Right lobe of liver (tissue), 6 donors: ENCODE measurements around the gene PLA2G2D. TPM values are rescaled to one million over a fixed set of nuclear protein-coding genes. Genes with fewer than 3 reads are reported as not detected.

Source experiments
- ATAC-seq, 4 donors: fragments of 200-7000 bp; cut with Tn5 transposase; one replicate each; pipeline ENCODE4 v1.9.1; 2020; ENCODE audit warnings: mild to moderate bottlenecking in 4 of 4, moderate library complexity in 4 of 4
- DNase-seq, 3 donors: peaks; one replicate each; pipeline ENCODE4 v3.0.0-alpha.2; 2020
- H3K27ac ChIP-seq, 3 donors: fragments of 200-600 bp; one replicate each; pipeline ENCODE4 v1.8.0; 2022
- H3K27me3 ChIP-seq, 2 donors: fragments of 200-600 bp; one replicate each; pipeline ENCODE4 v1.8.0; 2022
- H3K36me3 ChIP-seq, 4 donors: fragments of 200-600 bp; sonication (generic) in 1 of 4; one replicate each; pipeline versions ENCODE4 v1.5.1 to v1.8.0; 2017 to 2022; ENCODE audit warnings: control low read depth in 1 of 4
- H3K4me1 ChIP-seq, 4 donors: fragments of 200-600 bp; sonication (generic) in 1 of 4; one replicate each; pipeline versions ENCODE4 v1.5.1 to v1.8.0; 2017 to 2022; ENCODE audit warnings: control low read depth in 1 of 4
- H3K4me3 ChIP-seq, 3 donors: fragments of 200-600 bp; one replicate each; pipeline ENCODE4 v1.8.0; 2022
- H3K9me3 ChIP-seq, 4 donors: fragments of 200-600 bp; sonication (generic) in 1 of 4; one replicate each; pipeline versions ENCODE4 v1.5.1 to v1.8.0; 2017 to 2022; ENCODE audit warnings: control low read depth in 1 of 4
- CTCF ChIP-seq, 4 donors: fragments of 200-600 bp in 3 of 4; fragments of 450-650 bp in 1 of 4; IDR thresholded peaks; one replicate each; pipeline versions ENCODE4 v1.5.1 to v1.8.0; 2016 to 2022; ENCODE audit warnings: antibody characterized with exemption in 4 of 4, mild to moderate bottlenecking in 2 of 4
- POLR2A ChIP-seq: fragments of 450-650 bp; IDR thresholded peaks from one replicate; pipeline ENCODE4 v1.6.1; 2017; ENCODE audit warnings: antibody characterized with exemption, mild to moderate bottlenecking
- WGBS: methylation state at CpG from one replicate; pipeline ENCODE4 v1.1.6; 2018; ENCODE audit warnings: low coverage, low lambda C conversion rate; ENCODE audit not compliant: insufficient coverage; ENCODE audit errors: missing lambda C conversion rate; 5-methylcytosine and 5-hydroxymethylcytosine counted together
- intact Hi-C, 2 donors: fragments of 100-400 bp; cut with DNase I; formaldehyde crosslinking; loops; one replicate each; pipeline versions ENCODE4 v1.11.2 to v1.14.1; 2022
- total RNA-seq, 6 experiments: library from RNA; depleted of rRNA in 2 of 6; stranded (reverse); fragments of >200 nt in 2 of 6; fragmentation: NEBNext Ultra II Directional in 3 of 6; extraction: Animal tissue kit (Norgen Biotek cat#: 25700) in 3 of 6; gene quantifications; one replicate each; pipeline versions ENCODE4 v1.1.0 to v1.2.4, GENCODE V29; 2016 to 2023
- donor health status: DM: no; HTN: yes; CAD: no.
- donor health status: DM: no; HTN: no; CAD: no.
- donor health status: DM: no; HTN: no; CAD: no.
- donor health status: DM: no; HTN: yes; CAD: no.
- donor health status: DM: no; HTN: yes; CAD: no.

The PLA2G2D gene
- total RNA-seq, 6 experiments from 2014 or later = 0.10 TPM; not detected in 5

DNA sequence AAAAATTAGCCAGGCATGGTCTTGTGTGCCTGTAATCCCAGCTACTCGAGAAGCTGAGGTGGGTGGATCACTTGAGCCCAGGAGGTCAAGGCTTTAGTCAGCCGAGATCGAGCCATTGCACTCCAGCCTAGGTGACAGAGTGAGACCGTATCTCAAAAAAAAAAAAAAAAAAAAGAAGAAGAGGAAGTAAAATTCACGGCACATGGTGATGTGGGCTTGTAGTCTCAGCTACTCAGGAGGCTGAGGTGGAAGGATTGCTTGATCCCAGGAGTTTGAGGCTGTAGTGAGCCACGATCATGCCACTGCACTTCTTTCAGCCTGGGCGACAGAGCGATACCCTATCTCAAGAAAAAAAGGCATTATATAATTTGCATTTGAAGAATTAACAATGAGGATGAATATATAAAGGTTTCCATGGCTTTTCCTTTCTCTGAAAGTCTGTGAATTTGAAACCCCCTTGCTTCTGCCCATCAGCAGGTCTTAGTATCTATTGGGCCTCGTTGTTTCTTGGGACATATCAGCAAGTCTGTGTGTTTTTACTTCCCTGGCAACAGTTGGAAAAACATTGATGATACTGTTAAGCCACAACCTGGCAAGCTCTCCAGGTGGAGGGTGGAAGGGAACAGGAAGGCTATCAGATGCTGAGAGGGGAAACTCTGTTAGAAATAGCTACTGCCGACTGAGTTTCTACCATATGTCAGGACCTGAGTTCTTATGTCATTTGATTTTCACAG is 4.6 kb upstream of the PLA2G2D start:
- TF ChIP-seq CTCF (IDR thresholded peaks at IDR 0.05) (no peak), POLR2A (no peak)
- 58% methylated on average over 10 of the region's 10 CpGs for WGBS
- H3K27ac ChIP-seq = no peak overlapping the region
- DNase-seq = no peak
- H3K36me3 ChIP-seq = no peaks in the 10 kb centered on the region
- no peaks in the 10 kb centered on the region for H3K9me3 ChIP-seq
- no peak for ATAC-seq
- H3K27me3 ChIP-seq = no peaks in the 10 kb centered on the region
- intact Hi-C loops = no loop called here
- H3K4me1 ChIP-seq = no peaks in the 10 kb centered on the region
- H3K4me3 ChIP-seq = no peak overlapping the region

GRCh38 chr1:20120796-20121195 is 1.5 kb upstream of the PLA2G2D start:
- peak in 1 of 3 donors; percentile 8 for DNase-seq
- no peak overlapping the region for H3K4me3 ChIP-seq

GRCh38 chr1:20117236-20117635 is 2.1 kb downstream of the PLA2G2D start:
- no peak overlapping the region for H3K4me3 ChIP-seq
- no peak overlapping the region for H3K27ac ChIP-seq
- ATAC-seq (no peak), DNase-seq (no peak)
- H3K27me3 ChIP-seq = no peaks in the 10 kb centered on the region
- intact Hi-C loops = no loop called here
- H3K4me1 ChIP-seq = no peaks in the 10 kb centered on the region
- H3K9me3 ChIP-seq = no peaks in the 10 kb centered on the region
- no peaks in the 10 kb centered on the region for H3K36me3 ChIP-seq
- TF ChIP-seq POLR2A (no peak), CTCF (IDR thresholded peaks at IDR 0.05) (no peak)

More at GRCh38 chr1:20120796-20121195, 1.5 kb upstream of the PLA2G2D start:
- ATAC-seq = no peak
- intact Hi-C loops = no loop called here
- H3K27me3 ChIP-seq = no peaks in the 10 kb centered on the region
- WGBS = 84% methylated on average over 4 of the region's 4 CpGs
- H3K4me1 ChIP-seq = no peaks in the 10 kb centered on the region
- H3K36me3 ChIP-seq = no peaks in the 10 kb centered on the region
- H3K27ac ChIP-seq = no peak overlapping the region
- TF ChIP-seq POLR2A (no peak), CTCF (IDR thresholded peaks at IDR 0.05) (no peak)
- no peaks in the 10 kb centered on the region for H3K9me3 ChIP-seq

DNA sequence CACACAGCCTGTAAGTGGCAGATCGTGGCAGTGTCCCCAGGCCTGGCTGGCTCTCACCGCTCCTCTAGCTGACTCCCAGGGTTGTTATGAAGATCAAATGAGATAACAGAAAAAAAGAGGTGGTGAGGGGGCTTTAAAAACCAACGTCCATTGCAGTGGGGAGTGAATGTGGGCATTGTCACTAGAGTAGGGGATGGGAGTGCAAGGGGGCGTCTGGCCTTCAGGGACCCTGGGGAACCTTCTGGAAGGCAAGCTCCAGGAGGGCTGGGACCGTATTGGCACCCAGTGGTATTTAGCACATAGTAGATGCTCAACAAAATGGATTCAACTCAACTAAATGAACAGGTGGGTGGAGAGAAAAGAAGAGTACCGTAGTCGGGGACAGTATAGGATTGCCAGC is 3.4 kb downstream of the PLA2G2D start:
- intact Hi-C loops = no loop called here
- H3K36me3 ChIP-seq = no peaks in the 10 kb centered on the region
- 73% methylated on average over 7 of the region's 7 CpGs for WGBS
- H3K27ac ChIP-seq = no peak overlapping the region
- DNase-seq (no peak), ATAC-seq (no peak)
- no peaks in the 10 kb centered on the region for H3K9me3 ChIP-seq
- TF ChIP-seq CTCF (IDR thresholded peaks at IDR 0.05) (no peak), POLR2A (no peak)
- H3K4me1 ChIP-seq = no peaks in the 10 kb centered on the region
- no peaks in the 10 kb centered on the region for H3K27me3 ChIP-seq
- H3K4me3 ChIP-seq = no peak overlapping the region

DNA sequence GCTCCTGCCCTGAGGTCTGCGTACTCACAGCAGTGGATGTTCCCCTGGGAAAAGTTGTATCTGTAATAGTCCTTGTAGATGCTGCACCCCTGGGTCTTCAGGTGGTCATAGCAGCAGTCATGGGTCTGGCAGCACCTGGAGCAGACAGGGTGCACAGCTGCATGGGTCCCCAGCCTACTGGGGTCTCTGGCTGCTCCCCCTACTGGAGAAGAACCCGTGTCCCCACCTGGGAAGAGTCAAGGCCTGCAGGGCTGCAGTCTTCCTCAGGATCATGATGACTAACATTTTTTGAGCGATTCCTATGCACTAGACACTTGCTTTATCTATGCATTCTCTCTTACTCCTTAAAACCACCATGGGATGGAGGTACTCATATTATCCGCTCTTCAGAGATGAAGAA is 3.9 kb downstream of the PLA2G2D start:
- no peaks in the 10 kb centered on the region for H3K36me3 ChIP-seq
- TF ChIP-seq CTCF (IDR thresholded peaks at IDR 0.05) = no peak
- no peak for TF ChIP-seq POLR2A
- no peak overlapping the region for H3K27ac ChIP-seq
- H3K4me1 ChIP-seq = no peaks in the 10 kb centered on the region
- no peak overlapping the region for H3K4me3 ChIP-seq
- no peak for ATAC-seq
- H3K9me3 ChIP-seq = no peaks in the 10 kb centered on the region
- intact Hi-C loops = no loop called here
- 86% methylated on average over 2 of the region's 4 CpGs for WGBS
- DNase-seq = peak in 1 of 3 donors; percentile 19
- no peaks in the 10 kb centered on the region for H3K27me3 ChIP-seq
